Adrenal gland (tissue), 12 donors: ENCODE measurements around the gene ASCC1. TPM values are rescaled to one million over a fixed set of nuclear protein-coding genes. Genes with fewer than 3 reads are reported as not detected.
A peak's percentile ranks its signal among the peaks of the same experiment; 100 is the strongest.

ENCODE experiments used
- DNase-seq, 7 donors: peaks; one replicate each; pipeline ENCODE4 v3.0.0-alpha.2; 2019 to 2020
- H3K27ac ChIP-seq, 5 donors: fragments of 200-600 bp; sonication (generic) in 4 of 5; 1 replicate in 3 of 5; 2 replicates in 2 of 5; pipeline versions ENCODE4 v1.5.1 to v1.8.0; 2016 to 2020; ENCODE audit warnings: mild to moderate bottlenecking in 1 of 5
- H3K27me3 ChIP-seq: fragments of 200-600 bp; 2 replicates; pipeline ENCODE4 v1.8.0; 2021
- H3K36me3 ChIP-seq, 2 donors: fragments of 200-600 bp; replicated peaks in 1 of 2; 1 replicate in 1 of 2; 2 replicates in 1 of 2; pipeline versions ENCODE4 v1.5.1 to v1.8.0; 2018 to 2022
- H3K4me1 ChIP-seq, 2 donors: fragments of 200-600 bp; replicated peaks in 1 of 2; 1 replicate in 1 of 2; 2 replicates in 1 of 2; pipeline versions ENCODE4 v1.5.1 to v1.8.0; 2018 to 2021
- H3K4me3 ChIP-seq, 4 donors: fragments of 200-600 bp; sonication (generic) in 3 of 4; one replicate each; pipeline ENCODE4 v1.5.1; 2016 to 2018
- H3K9me3 ChIP-seq, 3 donors: fragments of 200-600 bp; sonication (generic) in 1 of 3; replicated peaks in 1 of 3; 1 replicate in 2 of 3; 2 replicates in 1 of 3; pipeline versions ENCODE4 v1.5.1 to v1.8.0; 2016 to 2021
- CTCF ChIP-seq, 6 experiments: fragments of 450-650 bp in 4 of 6; fragments of 200-600 bp in 2 of 6; sonication (generic) in 1 of 6; IDR thresholded peaks; 1 replicate in 5 of 6; 2 replicates in 1 of 6; pipeline versions ENCODE4 v1.5.1 to v1.8.0; 2016 to 2021; ENCODE audit warnings: antibody characterized with exemption in 6 of 6, mild to moderate bottlenecking in 2 of 6, moderate library complexity in 1 of 6
- POLR2A ChIP-seq, 2 donors: fragments of 450-650 bp; IDR thresholded peaks; one replicate each; pipeline ENCODE4 v1.6.1; 2017; ENCODE audit warnings: antibody characterized with exemption in 2 of 2, mild to moderate bottlenecking in 2 of 2, moderate library complexity in 1 of 2
- WGBS, 4 donors: extraction: QIAGEN DNeasy Blood & Tissue Kit in 2 of 4; methylation state at CpG; one replicate each; pipeline versions ENCODE4 v1.1.5 to v1.1.7; 2013 to 2017; 5-methylcytosine and 5-hydroxymethylcytosine counted together
- intact Hi-C, 2 donors: fragments of 100-400 bp; cut with DNase I; formaldehyde crosslinking; loops; one replicate each; pipeline versions ENCODE4 v1.14.1 to v1.15.0; 2022 to 2023
- polyA plus RNA-seq, 3 donors: library from polyadenylated mRNA; stranded (reverse); fragments of 200-250 nt in 2 of 3; fragments of 350-450 nt in 1 of 3; fragmentation: Illumina TruSeq in 1 of 3; extraction: RNeasy Lipid Tissue Mini Kit (QIAGEN cat#74804) in 1 of 3; gene quantifications; one replicate each; pipeline ENCODE4 v1.2.3, GENCODE V29; 2013 to 2014
- total RNA-seq, 9 donors: library from RNA; depleted of rRNA in 4 of 9; stranded (reverse); fragments of >200 nt in 4 of 9; fragments of 120-200 nt in 1 of 9; fragmentation: NEBNext Ultra II Directional in 1 of 9; extraction: Animal tissue kit (Norgen Biotek cat#: 25700) in 1 of 9; gene quantifications; one replicate each; pipeline versions ENCODE4 v1.1.0 to v1.2.4, GENCODE V29; 2013 to 2023
- donor health status: healthy with polysubstance abuse.
- donor health status: Bipolar disorder and iron deficiency.
- donor health status: DM: yes; HTN: yes; CAD: no.
- donor health status: DM: no; HTN: no; CAD: no.
- donor health status: DM: no; HTN: no; CAD: no.
- donor health status: DM: yes; HTN: yes; CAD: no.

Gene ASCC1
- total and polyA plus RNA-seq, 12 donors: 9.7 to 101 (median 36.7) TPM

- no peaks in the 10 kb centered on the region for H3K9me3 ChIP-seq
- WGBS, 4 donors: 90 to 97% (median 97%) methylated on average over 9 of the region's 9 CpGs
- H3K36me3 ChIP-seq: peaks cover 0 to 19% of the 10 kb centered on the region in 2 donors
- peak overlapping the region in 1 of 5 donors; percentile 17 for H3K27ac ChIP-seq
- intact Hi-C loops: no loop called here
- H3K27me3 ChIP-seq: no peaks in the 10 kb centered on the region
- no peak for DNase-seq
- no peak overlapping the region for H3K4me3 ChIP-seq
- peaks cover 7 to 18% of the 10 kb centered on the region in 2 donors for H3K4me1 ChIP-seq
- TF ChIP-seq CTCF (IDR thresholded peaks at IDR 0.05) (no peak), POLR2A (IDR thresholded peaks at IDR 0.05) (no peak)
Measured at GRCh38 chr10:72105098-72105475, 111.0 kb downstream of the ASCC1 start.

- H3K27me3 ChIP-seq: no peaks in the 10 kb centered on the region
- peaks cover 7 to 13% of the 10 kb centered on the region in 2 donors for H3K4me1 ChIP-seq
- H3K36me3 ChIP-seq: peaks cover 0 to 19% of the 10 kb centered on the region in 2 donors
- DNase-seq: no peak
- intact Hi-C loops: no loop called here
- H3K9me3 ChIP-seq: no peaks in the 10 kb centered on the region
- H3K4me3 ChIP-seq: no peak overlapping the region
- TF ChIP-seq CTCF (IDR thresholded peaks at IDR 0.05): no peak
- no peak for TF ChIP-seq POLR2A (IDR thresholded peaks at IDR 0.05)
- peak overlapping the region in 1 of 5 donors; percentile 17 for H3K27ac ChIP-seq
- WGBS, 4 donors: 85 to 90% (median 88%) methylated on average over 7 to 8 of the region's 8 CpGs
Measured at GRCh38 chr10:72104472-72105097, 111.5 kb downstream of the ASCC1 start.

GRCh38 chr10:72099600-72099921 lies 116.5 kb downstream of the ASCC1 start:
- DNase-seq: no peak
- intact Hi-C loops: no loop called here
- Histone ChIP-seq H3K27ac (no peak overlapping the region), H3K4me1 (peaks cover 4 to 15% of the 10 kb centered on the region in 2 donors), H3K27me3 (no peaks in the 10 kb centered on the region), H3K36me3 (peaks cover 0 to 19% of the 10 kb centered on the region in 2 donors), H3K4me3 (no peak overlapping the region), H3K9me3 (no peaks in the 10 kb centered on the region)
- TF ChIP-seq CTCF (IDR thresholded peaks at IDR 0.05) (no peak), POLR2A (IDR thresholded peaks at IDR 0.05) (no peak)
- WGBS, 4 donors: 96 to 98% (median 97%) methylated on average over 10 of the region's 10 CpGs

- no peaks in the 10 kb centered on the region for H3K9me3 ChIP-seq
- H3K4me1 ChIP-seq: peaks cover 4 to 15% of the 10 kb centered on the region in 2 donors
- 89 to 95% (median 94%) methylated on average over 6 of the region's 6 CpGs for WGBS, 4 donors
- H3K36me3 ChIP-seq: peaks cover 0 to 19% of the 10 kb centered on the region in 2 donors
- no peak for TF ChIP-seq POLR2A (IDR thresholded peaks at IDR 0.05)
- no peak for TF ChIP-seq CTCF (IDR thresholded peaks at IDR 0.05)
- DNase-seq: peak in 1 of 7 donors; percentile 41
- intact Hi-C loops: no loop called here
- no peaks in the 10 kb centered on the region for H3K27me3 ChIP-seq
- H3K4me3 ChIP-seq: no peak overlapping the region
- H3K27ac ChIP-seq: no peak overlapping the region
Measured at GRCh38 chr10:72098836-72099599, 117.1 kb downstream of the ASCC1 start.
